ENCODE data around the gene TRAK1.

GRCh38 chr3:42053476-42053875, 37.7 kb upstream of the TRAK1 start:
- TF ChIP-seq POLR2AphosphoS5 (IDR thresholded peaks at IDR 0.05; ENCODE audit: borderline replicate concordance, low read depth, low read length) (no peak), EZH2 (IDR thresholded peaks at IDR 0.05) (no peak), FOXP2 (optimal IDR thresholded peaks at IDR 0.05; ENCODE audit: control extremely low read depth, extremely low read length, insufficient read depth) (no peak)
